Activated CD8-positive, alpha-beta T cell treated with anti-CD3 and anti-CD28 coated beads for 36 hours (primary cell): ENCODE results near the gene SEPTIN10. TPM values are rescaled to one million over a fixed set of nuclear protein-coding genes. Genes with fewer than 3 reads are reported as not detected.

ENCODE experiments used
- ATAC-seq: fragments of 200-7000 bp; cut with Tn5 transposase; one replicate; pipeline ENCODE4 v1.10.0; 2021; ENCODE audit warnings: mild to moderate bottlenecking, moderate library complexity
- CTCF ChIA-PET: fragments of 350-600 bp; sonication (Branson Sonifier 250); formaldehyde crosslinking; loops from one replicate; lab custom pipeline; 2021; ENCODE audit warnings: antibody characterized with exemption; lab: Charles Lee
- POLR2A ChIA-PET: fragments of 350-600 bp; sonication (Branson Sonifier 250); formaldehyde crosslinking; loops from one replicate; lab custom pipeline; 2021; ENCODE audit warnings: antibody characterized with exemption; lab: Charles Lee
- DNase-seq: peaks from one replicate; pipeline ENCODE4 v3.0.0-alpha.2; 2020
- H3K27ac Mint-ChIP-seq: one replicate; pipeline ENCODE4 v1.8.0; 2021; ENCODE audit warnings: mild to moderate bottlenecking, mixed read lengths
- H3K27me3 Mint-ChIP-seq: one replicate; pipeline ENCODE4 v1.8.0; 2021; ENCODE audit warnings: mixed read lengths
- H3K36me3 Mint-ChIP-seq: one replicate; pipeline ENCODE4 v1.8.0; 2021; ENCODE audit warnings: low read depth, mixed read lengths
- H3K4me1 Mint-ChIP-seq: one replicate; pipeline ENCODE4 v1.8.0; 2021; ENCODE audit warnings: low read depth, mixed read lengths
- H3K4me3 Mint-ChIP-seq: one replicate; pipeline ENCODE4 v1.8.0; 2021; ENCODE audit warnings: mild to moderate bottlenecking, moderate library complexity, mixed read lengths
- H3K9me3 Mint-ChIP-seq: one replicate; pipeline ENCODE4 v1.8.0; 2021; ENCODE audit warnings: mixed read lengths
- intact Hi-C: fragments of 100-400 bp; cut with micrococcal nuclease; formaldehyde crosslinking; loops from one replicate; pipeline ENCODE4 v1.10.0; 2022
- total RNA-seq, 2 experiments: library from RNA; stranded (reverse); gene quantifications; one replicate each; pipeline ENCODE4 v1.2.3, GENCODE V29; 2021
- TF ChIP-seq, protein P1 (sequence below): fragments of 200-600 bp; IDR thresholded peaks from one replicate; pipeline ENCODE4 v1.8.0; 2022; ENCODE audit warnings: antibody characterized with exemption, mild to moderate bottlenecking

The SEPTIN10 gene
- total RNA-seq, 2 experiments from 2014 or later = 0.49 to 0.86 TPM

DNA sequence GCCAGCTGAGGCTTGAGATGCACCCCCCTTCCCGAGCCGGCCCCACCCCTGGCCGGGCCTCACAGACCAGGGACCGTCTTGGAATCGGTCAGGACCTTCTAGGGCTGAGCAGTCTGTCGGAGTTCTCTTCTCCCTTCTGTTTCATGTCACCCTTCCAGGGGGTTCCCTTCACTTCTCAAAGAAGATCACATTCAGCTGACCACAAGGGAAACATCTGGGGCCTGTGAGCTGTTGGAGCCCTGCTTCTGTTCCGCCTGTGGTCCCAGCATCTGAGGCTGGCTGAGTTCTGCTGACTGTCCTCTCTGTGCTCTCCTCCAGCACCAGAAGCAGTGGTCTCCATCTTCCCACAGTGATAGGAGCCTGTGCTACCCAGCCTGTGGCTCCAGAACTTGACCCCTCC, 106.5 kb downstream of the SEPTIN10 start:
- no peaks in the 10 kb centered on the region for H3K27me3 Mint-ChIP-seq
- no peaks in the 10 kb centered on the region for H3K4me1 Mint-ChIP-seq
- no peaks in the 10 kb centered on the region for H3K36me3 Mint-ChIP-seq
- H3K9me3 Mint-ChIP-seq = no peaks in the 10 kb centered on the region
- H3K27ac Mint-ChIP-seq = no peak overlapping the region
- ATAC-seq (no peak), DNase-seq (no peak)
- CTCF ChIA-PET = interaction anchor here (1.0 kb wide), 1 partner anchor 509 kb away, joined by 3 read pairs; no protein-coding TSS in a partner anchor
- H3K4me3 Mint-ChIP-seq = no peak overlapping the region
- intact Hi-C loops = no loop called here
- TF ChIP-seq, protein P1, sequence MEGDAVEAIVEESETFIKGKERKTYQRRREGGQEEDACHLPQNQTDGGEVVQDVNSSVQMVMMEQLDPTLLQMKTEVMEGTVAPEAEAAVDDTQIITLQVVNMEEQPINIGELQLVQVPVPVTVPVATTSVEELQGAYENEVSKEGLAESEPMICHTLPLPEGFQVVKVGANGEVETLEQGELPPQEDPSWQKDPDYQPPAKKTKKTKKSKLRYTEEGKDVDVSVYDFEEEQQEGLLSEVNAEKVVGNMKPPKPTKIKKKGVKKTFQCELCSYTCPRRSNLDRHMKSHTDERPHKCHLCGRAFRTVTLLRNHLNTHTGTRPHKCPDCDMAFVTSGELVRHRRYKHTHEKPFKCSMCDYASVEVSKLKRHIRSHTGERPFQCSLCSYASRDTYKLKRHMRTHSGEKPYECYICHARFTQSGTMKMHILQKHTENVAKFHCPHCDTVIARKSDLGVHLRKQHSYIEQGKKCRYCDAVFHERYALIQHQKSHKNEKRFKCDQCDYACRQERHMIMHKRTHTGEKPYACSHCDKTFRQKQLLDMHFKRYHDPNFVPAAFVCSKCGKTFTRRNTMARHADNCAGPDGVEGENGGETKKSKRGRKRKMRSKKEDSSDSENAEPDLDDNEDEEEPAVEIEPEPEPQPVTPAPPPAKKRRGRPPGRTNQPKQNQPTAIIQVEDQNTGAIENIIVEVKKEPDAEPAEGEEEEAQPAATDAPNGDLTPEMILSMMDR = no peak
- POLR2A ChIA-PET = no interaction called here

- DNase-seq (no peak), ATAC-seq (no peak)
- intact Hi-C loops = no loop called here
- no peaks in the 10 kb centered on the region for H3K27me3 Mint-ChIP-seq
- H3K4me3 Mint-ChIP-seq = no peak overlapping the region
- ChIA-PET POLR2A (no interaction called here), CTCF (no interaction called here)
- no peak overlapping the region for H3K27ac Mint-ChIP-seq
- H3K4me1 Mint-ChIP-seq = no peaks in the 10 kb centered on the region
- H3K36me3 Mint-ChIP-seq = no peaks in the 10 kb centered on the region
- no peaks in the 10 kb centered on the region for H3K9me3 Mint-ChIP-seq
- TF ChIP-seq, protein P1 = no peak
Observed at GRCh38 chr2:109503191-109503590, 110.6 kb downstream of the SEPTIN10 start.

GRCh38 chr2:109501461-109501860, 112.3 kb downstream of the SEPTIN10 start:
- Mint-ChIP-seq H3K27me3 (no peaks in the 10 kb centered on the region), H3K4me1 (no peaks in the 10 kb centered on the region), H3K36me3 (no peaks in the 10 kb centered on the region), H3K9me3 (no peaks in the 10 kb centered on the region), H3K4me3 (no peak overlapping the region), H3K27ac (no peak overlapping the region)
- ATAC-seq = no peak
- intact Hi-C loops = no loop called here
- ChIA-PET POLR2A (no interaction called here), CTCF (interaction anchor here (2.7 kb wide), 1 partner anchor 9 kb away, joined by 9 read pairs; no protein-coding TSS in a partner anchor)
- no peak for DNase-seq
- TF ChIP-seq, protein P1 = no peak

DNA sequence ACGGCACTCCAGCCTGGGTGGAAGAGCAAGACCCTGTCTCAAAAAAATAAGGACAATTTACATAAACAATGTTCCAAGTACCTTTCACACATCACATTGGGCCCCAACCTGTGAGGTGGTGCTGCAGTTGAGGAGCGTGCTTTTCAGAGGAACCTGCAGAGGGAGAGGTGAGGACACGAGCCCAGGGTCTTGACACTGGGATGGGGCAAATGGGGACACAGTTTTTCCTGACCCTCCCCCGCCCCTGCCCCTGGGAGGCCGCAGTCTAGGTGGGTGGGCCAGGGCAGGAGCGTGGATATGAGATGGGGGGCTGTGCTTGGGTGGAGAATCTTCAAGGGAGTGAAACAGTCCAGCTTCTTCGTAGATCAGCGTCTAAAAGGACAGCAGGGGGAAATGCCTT, 112.9 kb downstream of the SEPTIN10 start:
- DNase-seq = no peak
- no peaks in the 10 kb centered on the region for H3K27me3 Mint-ChIP-seq
- ChIA-PET CTCF (interaction anchor here (2.7 kb wide), 1 partner anchor 10 kb away, joined by 9 read pairs; no protein-coding TSS in a partner anchor), POLR2A (no interaction called here)
- H3K9me3 Mint-ChIP-seq = no peaks in the 10 kb centered on the region
- intact Hi-C loops = no loop called here
- no peak overlapping the region for H3K27ac Mint-ChIP-seq
- H3K4me1 Mint-ChIP-seq = no peaks in the 10 kb centered on the region
- no peak overlapping the region for H3K4me3 Mint-ChIP-seq
- no peak for ATAC-seq
- TF ChIP-seq, protein P1 = no peak
- H3K36me3 Mint-ChIP-seq = peaks cover 3% of the 10 kb centered on the region

GRCh38 chr2:109499566-109499965, 114.2 kb downstream of the SEPTIN10 start:
- DNase-seq = no peak
- peaks cover 3% of the 10 kb centered on the region for H3K36me3 Mint-ChIP-seq
- no peaks in the 10 kb centered on the region for H3K9me3 Mint-ChIP-seq
- no peaks in the 10 kb centered on the region for H3K27me3 Mint-ChIP-seq
- H3K4me3 Mint-ChIP-seq = no peak overlapping the region
- ChIA-PET POLR2A (no interaction called here), CTCF (no interaction called here)
- TF ChIP-seq, protein P1 = no peak
- no peak overlapping the region for H3K27ac Mint-ChIP-seq
- H3K4me1 Mint-ChIP-seq = no peaks in the 10 kb centered on the region
- intact Hi-C loops = no loop called here
- ATAC-seq = no peak
